CD4-positive, alpha-beta memory T cell (primary cell): ENCODE results near the gene NELL2. TPM values are rescaled to one million over a fixed set of nuclear protein-coding genes. Genes with fewer than 3 reads are reported as not detected.
"Not testable (repeated sequence)": the region's sequence is repeated elsewhere in the genome, so short reads cannot be mapped to it uniquely, and the experiment has no call there.

Experiments
- CTCF ChIA-PET: fragments of 350-600 bp; sonication (Branson Sonifier 250); formaldehyde crosslinking; loops from one replicate; lab custom pipeline; 2021; ENCODE audit warnings: inconsistent platforms; ENCODE audit not compliant: partially characterized antibody; lab: Charles Lee
- POLR2A ChIA-PET: fragments of 350-600 bp; sonication (Branson Sonifier 250); formaldehyde crosslinking; loops from one replicate; lab custom pipeline; 2021; ENCODE audit not compliant: partially characterized antibody; lab: Charles Lee
- DNase-seq, 5 donors: peaks; one replicate each; pipeline versions ENCODE4 v3.0.0 to v3.0.0-alpha.2; 2020 to 2022; ENCODE audit warnings: mixed read lengths in 1 of 5
- H3K27ac ChIP-seq: one replicate; pipeline ENCODE4 v1.7.0; 2013; ENCODE audit warnings: low read depth, low read length
- H3K27me3 ChIP-seq: 2 replicates; pipeline ENCODE4 v1.7.0; 2013; ENCODE audit warnings: mild to moderate bottlenecking, low read length, moderate library complexity; ENCODE audit not compliant: insufficient read depth
- H3K36me3 ChIP-seq: 2 replicates; pipeline ENCODE4 v1.7.0; 2013; ENCODE audit warnings: mild to moderate bottlenecking, low read length, moderate library complexity; ENCODE audit not compliant: insufficient read depth
- H3K4me1 ChIP-seq: 2 replicates; pipeline ENCODE4 v1.7.0; 2013; ENCODE audit warnings: mild to moderate bottlenecking, low read length, moderate library complexity; ENCODE audit not compliant: insufficient read depth
- H3K4me3 ChIP-seq, 2 donors: one replicate each; pipeline ENCODE4 v1.7.0; 2013; ENCODE audit warnings: low read length in 2 of 2, mild to moderate bottlenecking in 1 of 2
- H3K9me3 ChIP-seq, 2 donors: one replicate each; pipeline ENCODE4 v1.7.0; 2013; ENCODE audit warnings: low read length in 2 of 2, control low read depth in 1 of 2; ENCODE audit not compliant: control insufficient read depth in 1 of 2
- H3K27ac Mint-ChIP-seq, 7 donors: one replicate each; pipeline ENCODE4 v1.8.0; 2020 to 2021; ENCODE audit warnings: mixed read lengths in 7 of 7, mild to moderate bottlenecking in 6 of 7, inconsistent platforms in 3 of 7, moderate library complexity in 3 of 7
- H3K27me3 Mint-ChIP-seq, 2 donors: one replicate each; pipeline ENCODE4 v1.8.0; 2020 to 2021; ENCODE audit warnings: mixed read lengths in 2 of 2
- H3K36me3 Mint-ChIP-seq, 2 donors: one replicate each; pipeline ENCODE4 v1.8.0; 2020 to 2021; ENCODE audit warnings: mixed read lengths in 2 of 2, inconsistent platforms in 1 of 2, mild to moderate bottlenecking in 1 of 2
- H3K4me1 Mint-ChIP-seq, 4 donors: one replicate each; pipeline ENCODE4 v1.8.0; 2020 to 2021; ENCODE audit warnings: mixed read lengths in 4 of 4, mild to moderate bottlenecking in 1 of 4
- H3K4me3 Mint-ChIP-seq, 8 donors: one replicate each; pipeline ENCODE4 v1.8.0; 2020 to 2021; ENCODE audit warnings: mixed read lengths in 8 of 8, mild to moderate bottlenecking in 7 of 8, moderate library complexity in 6 of 8, inconsistent platforms in 3 of 8
- H3K9me3 Mint-ChIP-seq, 8 donors: one replicate each; pipeline ENCODE4 v1.8.0; 2020 to 2021; ENCODE audit warnings: mixed read lengths in 8 of 8, mild to moderate bottlenecking in 5 of 8, inconsistent platforms in 3 of 8, moderate library complexity in 1 of 8
- intact Hi-C: fragments of 100-400 bp; cut with micrococcal nuclease; formaldehyde crosslinking; loops from one replicate; pipeline ENCODE4 v1.15.1; 2023
- polyA plus RNA-seq, 2 donors: library from polyadenylated mRNA; unstranded; fragments of 300-500 nt; fragmentation: Illumina TruSeq; gene quantifications; one replicate each; pipeline ENCODE4 v1.2.3, GENCODE V29; 2021
- total RNA-seq, 2 experiments: library from RNA; stranded (reverse); gene quantifications; one replicate each; pipeline ENCODE4 v1.2.3, GENCODE V29; 2021

NELL2 gene
- total RNA-seq (100 to 1,000 TPM; 233 to 257 TPM), polyA plus RNA-seq (100 to 1,000 TPM in 1 of 2 donors, 10 to 100 TPM in 1; 92.8 to 126 TPM)

- H3K27me3 ChIP-seq: peaks cover 6% of the 10 kb centered on the region
- Mint-ChIP-seq H3K27me3 (peaks cover 9 to 19% of the 10 kb centered on the region in 2 donors), H3K36me3 (peaks cover 9 to 16% of the 10 kb centered on the region in 2 donors), H3K4me1 (peaks cover 16 to 47% (median 32%) of the 10 kb centered on the region in 4 donors), H3K4me3 (peak within 1 kb of the TSS; percentile 90 to 99 (median 98)), H3K27ac (peak within 1 kb of the TSS; percentile 78 to 94 (median 90)), H3K9me3 (peaks cover 0 to 24% (median 12%) of the 10 kb centered on the region in 8 donors)
- ChIA-PET POLR2A (interaction anchor here (0.9 to 5.7 kb wide), 8 partner anchors 12 to 99 kb away, joined by 3 to 58 read pairs (median 12); no protein-coding TSS in a partner anchor), CTCF (interaction anchor here (0.6 to 10.1 kb wide), 20 partner anchors 10 to 111 kb away, joined by 3 to 228 read pairs (median 6); no protein-coding TSS in a partner anchor)
- no peaks in the 10 kb centered on the region for H3K9me3 ChIP-seq
- peak within 1 kb of the TSS; percentile 42 for H3K27ac ChIP-seq
- H3K4me1 ChIP-seq: peaks cover 35% of the 10 kb centered on the region
- DNase-seq: peak; percentile 46 to 77 (median 50)
- intact Hi-C loops: loop anchor here (2.0 kb wide), 1 partner anchor 55 kb away; no protein-coding TSS in a partner anchor
- H3K4me3 ChIP-seq: peak within 1 kb of the TSS; percentile 67 to 74
- H3K36me3 ChIP-seq: no peaks in the 10 kb centered on the region
Measured at GRCh38 chr12:44875954-44876543, at the start of gene NELL2. NELL2 (minus strand) TSS chr12:44876315; CDS start chr12:44875869, 446 bp downstream.

- Mint-ChIP-seq H3K27ac (no peak overlapping the region), H3K36me3 (no peaks in the 10 kb centered on the region), H3K9me3 (no peaks in the 10 kb centered on the region), H3K4me1 (no peaks in the 10 kb centered on the region), H3K27me3 (peaks cover 0 to 2% of the 10 kb centered on the region in 2 donors), H3K4me3 (no peak overlapping the region)
- DNase-seq: no peak
- no peak overlapping the region for H3K4me3 ChIP-seq
- no peaks in the 10 kb centered on the region for H3K4me1 ChIP-seq
- no peaks in the 10 kb centered on the region for H3K36me3 ChIP-seq
- H3K27ac ChIP-seq: no peak overlapping the region
- ChIA-PET CTCF (interaction anchor here (0.7 kb wide), 1 partner anchor 27 kb away, joined by 3 read pairs; no protein-coding TSS in a partner anchor), POLR2A (no interaction called here)
- intact Hi-C loops: no loop called here
- H3K27me3 ChIP-seq: no peaks in the 10 kb centered on the region
- no peaks in the 10 kb centered on the region for H3K9me3 ChIP-seq
Measured at GRCh38 chr12:44921736-44922135, 45.6 kb upstream of the NELL2 start.

GRCh38 chr12:44917141-44917540 lies 41.0 kb upstream of the NELL2 start:
- DNase-seq: no peak
- CTCF ChIA-PET: no interaction called here
- no peaks in the 10 kb centered on the region for H3K9me3 ChIP-seq
- intact Hi-C loops: no loop called here
- H3K36me3 ChIP-seq: no peaks in the 10 kb centered on the region
- no peaks in the 10 kb centered on the region for H3K4me1 ChIP-seq
- no peak overlapping the region for H3K27ac ChIP-seq
- H3K4me3 Mint-ChIP-seq: no peak overlapping the region
- H3K27me3 Mint-ChIP-seq: peaks cover 0 to 5% of the 10 kb centered on the region in 2 donors
- no peaks in the 10 kb centered on the region for H3K36me3 Mint-ChIP-seq
- no peaks in the 10 kb centered on the region for H3K27me3 ChIP-seq
- no peak overlapping the region for H3K27ac Mint-ChIP-seq
- H3K9me3 Mint-ChIP-seq: no peaks in the 10 kb centered on the region
- H3K4me3 ChIP-seq: no peak overlapping the region
- peaks cover 0 to 1% (median 0%) of the 10 kb centered on the region in 4 donors for H3K4me1 Mint-ChIP-seq
- POLR2A ChIA-PET: no interaction called here

- DNase-seq: no peak
- Histone ChIP-seq H3K4me1 (no peaks in the 10 kb centered on the region), H3K27me3 (no peaks in the 10 kb centered on the region), H3K27ac (no peak overlapping the region), H3K4me3 (no peak overlapping the region), H3K9me3 (no peaks in the 10 kb centered on the region), H3K36me3 (no peaks in the 10 kb centered on the region)
- peaks cover 0 to 5% of the 10 kb centered on the region in 2 donors for H3K27me3 Mint-ChIP-seq
- ChIA-PET CTCF (no interaction called here), POLR2A (no interaction called here)
- no peak overlapping the region for H3K4me3 Mint-ChIP-seq
- intact Hi-C loops: no loop called here
- H3K27ac Mint-ChIP-seq: no peak overlapping the region
- H3K9me3 Mint-ChIP-seq: no peaks in the 10 kb centered on the region
- peaks cover 0 to 1% (median 0%) of the 10 kb centered on the region in 4 donors for H3K4me1 Mint-ChIP-seq
- H3K36me3 Mint-ChIP-seq: no peaks in the 10 kb centered on the region
Measured at GRCh38 chr12:44915958-44916357, 39.8 kb upstream of the NELL2 start.

GRCh38 chr12:44904321-44904720 lies 28.2 kb upstream of the NELL2 start:
- Mint-ChIP-seq H3K27ac (no peak overlapping the region), H3K4me1 (no peaks in the 10 kb centered on the region), H3K4me3 (no peak overlapping the region), H3K36me3 (peaks cover 4 to 8% of the 10 kb centered on the region in 2 donors), H3K27me3 (peaks cover 2 to 6% of the 10 kb centered on the region in 2 donors), H3K9me3 (peaks cover 0 to 22% (median 13%) of the 10 kb centered on the region in 8 donors)
- Histone ChIP-seq H3K27me3 (no peaks in the 10 kb centered on the region), H3K4me3 (no peak overlapping the region), H3K36me3 (no peaks in the 10 kb centered on the region), H3K4me1 (no peaks in the 10 kb centered on the region), H3K9me3 (no peaks in the 10 kb centered on the region), H3K27ac (no peak overlapping the region)
- ChIA-PET CTCF (interaction anchor here (1.4 kb wide), 1 partner anchor 26 kb away, joined by 3 read pairs; no protein-coding TSS in a partner anchor), POLR2A (no interaction called here)
- intact Hi-C loops: no loop called here
- no peak for DNase-seq

- intact Hi-C loops, H3K27ac ChIP-seq, H3K27me3 Mint-ChIP-seq, H3K4me1 ChIP-seq, POLR2A ChIA-PET, CTCF ChIA-PET, H3K4me3 ChIP-seq, H3K4me1 Mint-ChIP-seq, H3K27me3 ChIP-seq, H3K27ac Mint-ChIP-seq, DNase-seq, H3K9me3 ChIP-seq, H3K36me3 ChIP-seq, H3K4me3 Mint-ChIP-seq: not testable (repeated sequence)
- H3K9me3 Mint-ChIP-seq: peaks cover 0 to 36% (median 25%) of the 10 kb centered on the region in 8 donors
- peaks cover 6 to 14% of the 10 kb centered on the region in 2 donors for H3K36me3 Mint-ChIP-seq
Measured at GRCh38 chr12:44898108-44898507, 22.0 kb upstream of the NELL2 start.

GRCh38 chr12:44889926-44890325 lies 13.8 kb upstream of the NELL2 start:
- H3K27me3 ChIP-seq: no peaks in the 10 kb centered on the region
- POLR2A ChIA-PET: no interaction called here
- no peak overlapping the region for H3K4me3 ChIP-seq
- H3K27ac Mint-ChIP-seq: no peak overlapping the region
- no peak for DNase-seq
- H3K36me3 Mint-ChIP-seq: no peaks in the 10 kb centered on the region
- H3K27me3 Mint-ChIP-seq: peaks cover 2 to 3% of the 10 kb centered on the region in 2 donors
- no peaks in the 10 kb centered on the region for H3K9me3 Mint-ChIP-seq
- H3K4me1 Mint-ChIP-seq: no peaks in the 10 kb centered on the region
- H3K9me3 ChIP-seq: no peaks in the 10 kb centered on the region
- no peak overlapping the region for H3K4me3 Mint-ChIP-seq
- no peaks in the 10 kb centered on the region for H3K4me1 ChIP-seq
- intact Hi-C loops: no loop called here
- no peaks in the 10 kb centered on the region for H3K36me3 ChIP-seq
- CTCF ChIA-PET: interaction anchor here (0.7 to 1.9 kb wide), 3 partner anchors 13 to 80 kb away, joined by 3 to 5 read pairs (median 3); no protein-coding TSS in a partner anchor
- H3K27ac ChIP-seq: no peak overlapping the region
